NOMO-1 treated with dmso at 0.1 percent for 144 hours (cell line): Measurements from ENCODE around the gene CACNA1S.

ENCODE experiments used
- DNase-seq: peaks from one replicate; lab custom pipeline; 2025; ENCODE audit not compliant: unreplicated experiment; lab: John Stamatoyannopoulos, UW

The CACNA1S gene

DNA sequence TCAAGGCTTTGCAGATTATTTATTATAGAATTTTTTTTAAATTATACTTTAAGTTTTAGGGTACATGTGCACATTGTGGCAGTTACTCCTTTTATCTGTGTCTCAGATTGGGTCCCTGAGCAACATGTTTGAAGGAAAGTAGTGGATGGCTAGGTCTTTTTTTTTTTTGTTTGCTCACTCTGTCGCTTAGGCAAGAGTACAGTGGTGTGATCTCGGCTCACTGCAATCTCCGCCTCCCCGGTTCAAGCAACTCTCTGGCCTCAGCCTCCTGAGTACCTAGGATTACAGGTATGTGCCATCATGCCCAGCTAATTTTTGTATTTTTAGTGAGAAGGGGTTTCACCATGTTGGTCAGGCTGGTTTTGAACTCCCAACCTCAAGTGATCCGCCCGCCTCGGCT, 49.1 kb downstream of the CACNA1S start:
- no peak for DNase-seq

DNA sequence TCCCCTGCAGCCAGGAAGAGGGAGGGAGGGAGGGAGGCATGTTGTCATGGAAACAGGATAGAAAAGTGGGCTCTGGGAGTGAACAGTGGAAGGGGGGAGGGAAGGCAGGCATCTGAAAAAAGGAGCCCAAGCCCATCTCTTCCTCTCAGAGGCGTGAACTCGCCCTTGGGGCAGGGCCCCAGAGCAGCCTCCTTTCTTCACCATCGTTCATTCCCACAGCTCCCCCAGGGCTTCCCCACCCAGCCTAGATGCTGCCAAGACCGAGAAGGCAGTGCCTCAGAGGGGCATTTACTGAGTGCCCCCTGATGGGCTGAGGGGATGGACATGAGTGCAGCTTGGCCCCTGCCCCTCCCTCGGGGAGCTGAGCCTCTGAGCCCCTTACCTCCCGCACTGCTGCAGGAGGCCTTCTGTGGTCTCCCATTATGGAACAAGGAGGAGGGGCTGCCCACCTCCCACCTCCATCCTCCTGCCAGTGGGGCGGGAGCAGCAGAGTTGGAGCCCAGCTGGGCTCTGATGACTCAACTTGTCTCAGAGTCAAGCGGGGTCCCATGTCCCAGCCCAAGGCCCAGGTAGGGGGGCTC, 49.6 kb downstream of the CACNA1S start:
- DNase-seq, result no peak

DNA sequence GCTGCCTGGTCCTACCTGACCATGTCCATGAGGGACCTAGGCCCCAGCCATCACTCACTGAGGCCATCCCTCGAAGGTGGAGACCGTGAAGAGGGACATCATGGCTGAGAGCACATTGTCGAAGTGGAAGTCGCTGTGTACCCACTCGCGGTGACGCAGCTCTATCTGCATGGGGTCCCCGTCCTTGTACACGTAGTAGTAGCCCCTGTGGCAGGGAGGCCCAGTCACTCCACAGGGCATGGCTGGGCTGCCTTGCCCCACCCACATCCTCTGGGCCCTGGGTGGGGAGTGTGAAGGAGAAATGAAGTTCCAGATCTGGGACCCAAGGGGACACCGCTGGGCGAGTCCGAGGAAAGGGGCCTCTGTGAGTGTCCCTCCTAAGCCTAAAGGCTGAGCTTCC, 50.3 kb downstream of the CACNA1S start:
- no peak for DNase-seq

DNA sequence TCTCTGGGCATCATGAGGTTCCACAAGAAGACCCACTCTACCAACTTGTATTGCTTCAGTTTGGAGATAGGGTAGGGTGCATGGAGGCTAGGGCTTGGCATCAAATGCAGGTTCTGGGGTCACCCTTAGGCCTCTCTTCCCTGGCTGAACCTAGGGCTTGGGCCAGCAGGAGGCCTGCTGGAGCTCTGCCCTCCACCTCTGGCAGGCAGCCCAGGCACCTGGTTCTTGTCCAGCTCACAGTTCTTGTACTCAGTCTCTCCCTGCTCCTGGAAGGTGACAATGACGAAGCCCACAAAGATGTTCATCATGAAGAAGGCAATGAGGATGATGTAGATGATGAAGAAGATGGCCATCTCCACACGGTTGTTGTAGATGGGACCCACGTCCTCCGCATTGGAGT, 51.2 kb downstream of the CACNA1S start:
- no peak for DNase-seq

DNA sequence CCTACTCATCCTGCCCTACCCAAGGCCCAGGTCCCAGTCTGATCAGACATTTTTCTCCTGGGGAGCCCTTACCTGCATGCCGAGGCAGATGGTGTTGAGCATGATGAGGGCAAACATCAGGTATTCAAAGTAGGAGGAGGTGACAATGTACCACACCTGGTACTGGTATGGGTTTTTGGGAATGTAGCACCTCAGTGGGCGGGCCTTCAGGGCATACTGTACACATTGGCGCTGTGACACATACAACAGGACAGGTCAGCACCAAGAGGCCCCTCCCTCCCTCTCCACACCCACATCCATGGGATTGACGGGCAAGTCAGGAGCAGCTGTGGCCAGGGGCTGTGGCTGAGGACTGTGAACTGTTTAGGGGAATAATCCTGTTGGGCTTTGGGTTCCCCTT, 51.6 kb downstream of the CACNA1S start:
- no peak for DNase-seq

DNA sequence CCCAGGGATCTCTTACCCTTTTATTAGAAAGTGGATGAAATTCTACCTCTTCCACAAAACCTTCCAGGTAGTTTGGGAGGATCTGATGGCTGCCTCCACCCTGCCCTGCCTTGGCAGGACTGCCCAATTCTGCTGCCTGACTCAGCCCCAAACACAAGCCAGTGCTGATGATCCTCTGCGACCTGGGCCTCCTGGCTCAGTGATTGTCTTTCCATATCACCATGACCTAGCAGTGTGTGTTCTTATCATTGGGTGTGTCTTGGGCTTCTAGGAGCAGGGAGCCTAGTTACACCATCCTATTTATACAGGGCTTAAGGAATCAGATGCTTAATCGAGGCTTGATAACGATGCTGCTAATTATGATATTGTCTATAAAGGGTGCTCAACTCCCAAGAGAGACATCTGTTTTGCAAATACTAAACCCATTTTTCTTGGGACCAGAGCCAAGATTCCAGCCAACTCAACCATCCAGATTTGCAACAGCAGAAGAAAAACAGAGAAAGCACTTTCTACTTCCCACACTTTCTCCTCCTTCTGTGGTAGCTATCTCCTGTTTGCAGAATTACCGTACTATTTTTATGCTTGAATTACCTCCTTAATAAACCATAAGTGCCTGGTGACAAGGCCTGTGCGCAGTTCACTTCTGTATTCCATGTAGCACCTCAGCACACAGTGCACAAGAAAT, 52.2 kb downstream of the CACNA1S start:
- no peak for DNase-seq

DNA sequence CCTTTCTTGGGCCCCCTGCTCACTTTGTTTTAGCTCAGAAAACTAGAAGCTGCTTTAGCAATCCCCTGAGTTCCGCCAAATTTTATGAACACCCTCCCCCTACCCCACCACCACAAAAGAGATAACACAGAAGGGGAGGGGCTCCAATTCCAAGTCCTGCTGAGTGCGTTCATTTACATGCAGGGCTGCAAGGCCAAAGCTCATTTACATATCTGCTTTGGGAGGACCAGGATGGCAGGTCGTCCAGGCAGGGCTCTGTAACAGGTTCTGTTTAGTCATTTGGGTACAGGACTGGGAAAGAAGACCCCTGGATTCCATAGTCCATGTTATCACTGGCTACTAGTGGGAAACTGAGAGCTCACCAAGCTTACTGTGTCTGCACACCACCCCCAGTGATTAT, 52.8 kb downstream of the CACNA1S start:
- no peak for DNase-seq

DNA sequence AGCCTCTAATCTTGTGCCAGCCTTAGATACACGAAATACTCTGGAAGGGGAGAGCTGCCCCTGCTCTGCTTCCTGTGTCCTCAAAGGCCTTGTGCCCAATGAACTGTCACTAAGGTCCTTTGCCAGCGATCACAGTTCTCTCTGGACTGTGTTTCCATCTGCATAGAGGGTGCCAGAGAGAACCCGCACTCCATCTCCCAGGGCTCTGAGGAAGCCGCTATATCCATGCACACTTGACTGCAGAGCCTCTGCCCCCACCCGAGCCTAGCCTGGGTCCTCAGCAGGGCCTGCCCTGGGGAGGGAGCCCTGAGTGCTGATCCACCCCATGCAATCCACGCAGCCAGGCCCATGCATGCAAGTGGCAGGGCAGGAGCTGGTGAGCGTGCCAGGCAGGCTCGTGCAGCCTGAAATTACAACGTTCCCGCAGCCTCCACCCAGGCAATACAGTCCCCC, 58.1 kb downstream of the CACNA1S start:
- DNase-seq, result no peak

DNA sequence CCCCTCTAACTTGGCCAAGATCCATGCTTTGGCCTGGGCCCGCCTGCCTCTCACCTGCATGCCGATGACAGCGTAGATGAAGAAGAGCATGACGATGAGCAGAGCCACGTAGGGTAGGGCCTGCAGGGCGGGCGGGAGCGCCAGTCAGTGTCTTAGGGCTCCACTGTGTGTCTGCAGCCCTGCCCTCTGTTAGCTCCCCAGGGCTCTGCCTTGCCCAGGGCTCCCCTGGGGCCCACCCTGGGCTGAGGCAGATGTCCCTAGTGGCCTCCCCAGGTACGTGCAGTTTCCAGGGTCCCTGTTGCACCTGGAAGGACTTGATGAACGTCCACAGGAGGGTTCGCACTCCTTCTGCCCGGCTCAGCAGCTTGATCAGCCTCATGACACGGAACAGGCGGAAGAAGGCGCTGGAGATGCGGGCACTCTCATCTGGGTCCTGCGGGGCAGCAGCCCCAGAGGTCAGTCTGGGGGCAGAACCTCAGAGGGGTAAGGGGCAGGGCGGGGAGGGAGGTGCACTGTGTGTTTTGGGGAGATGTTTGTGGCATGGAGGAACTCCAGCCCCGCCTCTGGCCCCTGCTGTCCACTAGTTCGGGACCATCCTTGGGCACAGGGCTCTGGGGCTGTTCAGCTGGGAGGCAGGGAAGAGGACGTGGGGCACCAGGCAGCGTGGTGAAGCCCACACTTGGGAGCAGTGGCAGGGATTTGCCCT, 58.9 kb downstream of the CACNA1S start:
- no peak for DNase-seq

DNA sequence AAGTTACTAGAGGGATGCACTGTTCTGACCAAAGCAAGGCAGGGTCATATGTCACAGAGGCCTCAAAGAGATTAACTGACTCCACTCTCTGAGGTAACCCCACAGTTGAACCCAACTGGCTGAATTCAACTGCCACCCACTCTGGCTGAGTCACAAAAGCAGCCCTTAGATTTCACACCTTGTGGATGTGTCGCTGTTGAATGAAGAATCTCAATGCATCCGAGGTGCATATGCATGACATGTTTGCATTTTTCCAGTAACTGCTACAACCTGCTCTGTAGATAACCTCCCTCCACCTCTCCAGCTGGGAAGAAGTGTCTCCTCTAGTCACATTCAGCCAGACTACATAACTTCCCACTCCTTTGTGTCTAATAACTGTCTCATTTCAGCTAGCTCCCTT, 60.8 kb downstream of the CACNA1S start:
- DNase-seq, result no peak

DNA sequence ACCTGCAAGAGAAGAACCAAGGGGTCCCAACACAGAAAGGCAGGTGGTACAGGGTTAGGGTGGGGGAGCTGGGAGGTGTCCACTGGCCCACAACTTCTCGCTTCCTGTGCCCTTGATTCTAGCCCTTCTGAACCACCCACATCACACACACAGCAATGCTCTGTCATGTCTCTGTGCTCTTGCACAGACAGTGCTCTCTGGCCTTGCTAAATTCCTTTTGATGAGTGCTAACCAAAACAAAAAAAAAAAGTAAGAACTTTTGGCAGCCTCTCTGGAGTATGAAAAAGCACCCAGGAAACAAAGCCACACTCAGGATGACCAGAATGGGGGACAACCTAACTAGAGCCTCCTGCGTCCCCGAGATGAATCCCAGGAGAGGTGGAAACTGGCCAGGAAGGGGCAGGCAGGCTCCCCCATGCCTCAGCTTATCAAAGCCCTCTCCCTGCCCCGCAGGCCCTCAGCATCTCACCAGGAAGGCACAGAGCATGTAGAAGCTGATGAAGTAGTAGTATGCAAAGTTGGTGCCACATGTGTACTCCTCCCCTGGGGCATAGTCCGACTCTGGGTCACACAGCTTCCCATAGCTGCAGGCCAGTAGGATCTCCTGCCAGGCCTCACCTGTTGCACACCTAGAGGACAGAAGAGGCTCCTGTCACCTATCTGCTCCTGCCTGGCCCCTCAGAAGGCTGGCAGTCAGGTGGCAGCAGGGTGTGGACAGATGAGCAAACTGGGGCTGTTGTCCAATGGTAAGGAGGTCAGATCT, 61.5 kb downstream of the CACNA1S start:
- DNase-seq, result no peak

DNA sequence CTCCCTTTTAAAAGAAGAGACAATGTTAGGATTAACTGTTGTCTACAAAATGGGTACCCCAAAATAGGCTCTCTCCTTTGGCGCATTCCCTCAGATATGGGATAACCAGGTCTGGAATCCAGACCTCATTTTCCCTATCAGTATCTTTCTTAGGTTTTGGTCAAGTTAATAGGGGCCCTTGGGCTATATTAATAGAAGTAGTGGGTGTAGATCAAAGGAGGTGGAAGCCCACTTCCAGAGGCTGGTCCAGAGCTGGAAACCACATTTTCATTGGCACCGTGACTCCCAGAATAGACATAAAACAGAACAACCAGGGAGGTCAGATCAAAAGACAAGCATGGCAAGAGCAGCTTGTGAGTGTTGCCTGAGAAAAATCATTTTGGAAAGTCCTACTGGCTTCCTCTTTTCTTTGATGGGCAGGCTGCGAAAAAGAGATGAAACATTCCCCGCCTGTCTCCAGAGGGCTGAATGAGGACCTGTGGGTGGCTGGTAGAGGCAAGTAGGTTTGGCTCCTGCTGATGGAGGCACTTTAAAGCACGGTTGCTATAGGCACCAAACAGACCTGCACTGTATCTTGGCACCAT, 62.9 kb downstream of the CACNA1S start:
- DNase-seq, result no peak

DNA sequence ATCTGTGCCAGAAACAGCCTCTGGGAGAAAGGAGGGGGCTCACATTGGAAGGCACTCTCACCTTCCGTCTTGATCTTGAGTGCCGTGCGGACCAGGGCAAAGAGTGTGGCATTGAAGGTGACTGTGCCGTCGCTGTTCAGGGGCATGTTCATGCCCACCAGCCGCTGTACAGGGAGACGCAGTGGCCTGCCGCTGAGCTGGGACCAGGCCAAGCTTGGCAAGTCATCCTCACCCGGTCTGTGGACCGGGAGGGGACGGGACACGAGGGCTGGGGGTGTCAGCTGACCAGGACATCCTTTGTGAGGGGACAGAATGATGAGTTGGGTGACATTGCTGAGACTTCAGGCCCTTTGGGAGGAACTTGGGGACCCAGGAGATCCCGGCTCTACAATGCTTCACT, 63.7 kb downstream of the CACNA1S start:
- DNase-seq, result no peak

DNA sequence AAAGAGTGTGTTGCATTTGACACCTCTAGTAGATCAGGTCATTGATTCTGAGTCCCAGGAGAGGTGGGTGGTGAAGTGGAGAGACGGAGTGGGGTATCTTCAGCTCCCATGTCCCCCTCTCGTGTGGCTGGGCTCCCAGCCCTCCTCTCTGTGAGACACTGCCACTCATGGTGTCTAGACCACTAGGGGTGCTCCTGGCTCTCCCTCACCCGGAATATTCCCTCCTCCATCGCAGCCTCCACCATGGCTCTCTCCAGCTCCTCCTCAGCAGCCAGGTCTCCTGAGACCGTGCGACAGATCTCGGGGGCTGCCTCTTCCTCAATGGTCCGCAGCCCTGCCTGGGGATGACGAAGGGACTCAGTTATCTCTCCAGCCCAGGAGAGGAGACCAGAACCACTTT, 68.1 kb downstream of the CACNA1S start:
- DNase-seq, result no peak

DNA sequence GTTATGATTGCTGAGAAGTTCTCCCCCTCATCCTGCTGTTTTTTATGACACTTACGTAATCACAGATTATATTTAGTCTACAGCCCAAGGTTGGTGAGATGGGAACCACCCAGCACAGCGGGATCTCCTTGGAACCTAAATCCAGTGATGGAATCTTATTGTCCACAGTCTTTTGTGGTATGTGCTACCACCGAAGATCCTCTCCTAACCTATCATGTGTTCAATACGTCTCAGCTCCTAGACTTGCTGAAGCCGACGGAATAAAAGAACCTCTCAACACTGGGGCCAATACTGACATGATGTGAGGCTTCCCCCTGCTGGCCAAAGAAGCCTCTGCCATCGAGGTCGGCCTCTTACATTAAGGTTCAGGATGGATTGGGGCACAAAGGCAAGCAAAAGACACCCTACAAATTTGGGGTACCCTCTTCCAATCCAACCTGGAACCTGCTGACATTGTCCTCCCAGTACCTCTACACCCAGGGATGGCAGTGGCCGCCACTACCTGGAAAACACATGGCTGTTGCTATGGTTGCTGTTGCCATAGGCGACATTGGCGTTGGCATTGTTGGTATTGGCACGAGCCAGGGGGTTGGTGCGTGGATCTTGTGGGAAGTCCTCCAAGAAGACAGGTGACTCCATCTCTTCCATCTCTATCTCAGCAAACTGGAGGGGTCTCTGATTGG, 69.3 kb downstream of the CACNA1S start:
- DNase-seq, result peak; percentile 53

DNA sequence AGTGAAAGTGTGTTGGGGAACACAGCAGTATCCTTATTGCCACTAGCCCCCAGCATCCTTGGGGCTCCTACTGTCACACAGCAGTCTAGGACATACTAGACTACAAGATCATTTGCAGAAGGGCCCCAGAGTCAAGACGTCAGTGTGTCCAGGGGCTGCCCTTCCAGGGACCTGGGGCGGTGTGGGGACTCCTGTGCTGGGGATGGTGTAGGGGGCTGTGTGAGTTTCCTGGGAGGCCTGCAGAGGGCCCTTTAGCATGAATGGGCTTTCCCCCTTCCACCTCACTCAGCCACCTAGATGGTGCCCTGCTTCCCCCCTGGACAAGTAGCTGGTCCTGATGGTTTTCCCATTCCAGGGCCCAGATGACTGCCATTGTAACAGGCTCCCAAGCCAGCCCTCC, 71.2 kb downstream of the CACNA1S start:
- no peak for DNase-seq

DNA sequence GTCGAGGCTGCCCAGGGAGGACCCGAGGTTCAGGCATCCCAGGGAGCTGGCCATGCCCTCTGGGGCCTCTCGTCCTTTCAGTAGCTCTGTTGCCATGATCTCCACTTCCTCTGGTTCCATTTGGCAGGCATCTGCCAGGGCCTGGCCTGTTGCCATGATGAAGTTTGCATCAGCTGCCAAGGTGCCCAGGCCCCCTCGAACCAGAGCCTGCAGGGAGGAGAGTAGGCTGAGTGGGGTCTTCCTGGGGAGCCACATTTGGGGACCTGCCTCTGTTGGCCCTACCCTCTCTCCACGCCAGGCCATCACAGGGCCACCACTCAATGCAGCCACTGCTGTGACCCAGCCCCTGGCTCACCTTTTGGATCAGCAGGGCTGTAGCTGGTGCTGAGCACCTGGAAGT, 72.3 kb downstream of the CACNA1S start:
- no peak for DNase-seq

DNA sequence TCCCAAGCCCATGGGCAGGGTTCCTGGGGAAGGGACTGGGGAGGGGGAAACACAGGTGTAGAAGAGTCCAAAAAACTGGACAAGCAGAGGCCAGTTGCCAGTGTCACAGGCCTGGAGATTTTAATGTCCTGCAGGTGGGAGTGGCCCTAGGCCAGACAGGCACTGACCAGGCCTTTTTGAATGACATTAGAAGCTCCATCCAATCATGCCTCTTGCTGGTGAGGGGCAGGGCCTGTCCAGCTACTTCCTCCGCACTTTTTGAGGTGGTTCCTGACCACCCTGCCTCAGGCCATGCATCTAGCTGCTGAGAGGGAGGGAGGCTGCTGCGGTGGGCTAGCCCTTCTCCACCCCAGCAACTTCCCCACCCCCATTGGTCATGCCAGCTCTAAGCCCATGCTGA, 72.8 kb downstream of the CACNA1S start:
- no peak for DNase-seq

DNA sequence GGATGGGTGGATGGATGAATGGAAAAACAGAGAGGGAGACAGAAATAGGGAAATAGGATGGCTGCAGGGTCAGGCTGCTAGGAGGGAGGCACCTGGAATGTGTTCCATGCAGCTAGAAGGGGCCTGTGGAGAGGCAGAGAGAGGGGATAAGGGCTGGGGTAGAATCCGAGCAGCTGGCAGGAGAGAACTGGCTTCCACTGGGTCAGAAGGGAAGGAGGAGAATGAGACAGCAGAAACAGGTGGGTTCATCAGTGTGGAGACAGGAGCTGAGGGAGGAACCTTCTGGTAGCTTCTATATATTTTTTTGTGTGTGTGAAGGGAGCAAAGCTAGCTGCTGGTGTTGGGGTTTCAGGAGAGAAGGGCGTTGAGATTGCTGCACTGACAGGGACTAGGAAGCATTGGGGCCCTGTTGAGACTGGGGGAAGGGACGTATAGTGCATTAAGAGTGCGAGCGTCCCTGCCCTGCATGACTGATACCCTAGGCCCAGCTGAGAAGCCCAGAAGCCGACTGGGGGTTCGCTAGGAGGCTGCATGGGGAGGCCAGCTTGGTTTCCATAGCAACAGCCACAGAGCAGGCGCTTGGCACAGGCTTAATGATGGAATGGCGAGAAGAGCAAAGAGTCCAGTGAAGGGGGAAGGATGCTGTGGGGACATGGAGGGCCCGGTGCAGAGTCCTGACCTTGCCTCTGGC, 73.9 kb downstream of the CACNA1S start:
- no peak for DNase-seq

DNA sequence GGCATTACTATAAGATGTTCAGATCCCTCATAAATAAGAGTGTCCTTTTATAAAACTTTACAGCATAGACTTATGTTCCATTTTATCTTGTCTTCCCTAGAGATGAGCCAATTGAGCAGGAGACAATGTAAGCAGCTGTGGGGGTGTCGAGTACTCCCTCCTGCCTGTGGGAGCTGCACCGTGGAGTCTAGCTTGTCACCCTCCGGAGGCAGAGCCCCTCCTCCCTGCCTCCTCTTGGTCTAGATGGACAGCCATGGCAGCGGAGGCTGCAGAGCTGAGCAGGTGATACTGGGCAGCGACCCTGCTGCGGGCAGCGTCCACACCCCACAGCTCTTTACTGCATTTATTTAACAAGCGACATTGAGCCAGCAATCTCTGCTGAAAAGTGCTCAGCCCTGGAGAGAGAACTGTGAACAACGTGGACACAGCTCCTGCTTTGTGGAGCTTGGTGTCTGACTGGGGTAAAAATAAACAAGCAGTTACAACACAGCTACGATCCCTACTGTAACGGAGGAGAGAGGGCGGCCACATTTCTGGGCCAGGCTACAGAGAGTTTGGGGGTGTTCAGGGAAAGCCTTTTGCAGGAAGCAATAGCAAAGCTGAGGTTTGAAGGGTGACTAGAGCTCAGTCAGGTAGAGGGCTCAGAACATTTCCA, 75.9 kb downstream of the CACNA1S start:
- DNase-seq, result no peak
